ENCODE results near the gene TPST2.

Gene TPST2

GRCh38 chr22:26489447-26490036 is 100.4 kb downstream of the TPST2 start:
- DNase-seq (ENCODE audit: low read depth), result no peak

- no peak for DNase-seq (ENCODE audit: low read depth)
These were observed 101.9 kb downstream of the TPST2 start for GRCh38 chr22:26487996-26488395.

GRCh38 chr22:26486394-26486793 is 103.5 kb downstream of the TPST2 start:
- DNase-seq (ENCODE audit: low read depth), result no peak

GRCh38 chr22:26485806-26486390 is 104.0 kb downstream of the TPST2 start:
- DNase-seq (ENCODE audit: low read depth), result no peak

- no peak for DNase-seq (ENCODE audit: low read depth)
These were observed 104.9 kb downstream of the TPST2 start for GRCh38 chr22:26485013-26485412.

- no peak for DNase-seq (ENCODE audit: low read depth)
These were observed 105.6 kb downstream of the TPST2 start for GRCh38 chr22:26484360-26484706.

GRCh38 chr22:26483439-26484359 is 106.2 kb downstream of the TPST2 start, which contains the start of the genes HPS4 and SRRD:
Gene HPS4 (minus strand): TSS chr22:26483783. CDS start chr22:26481762, 2,021 bp downstream.
Gene SRRD (plus strand): TSS chr22:26483877. CDS start chr22:26483891, 14 bp downstream.
- DNase-seq (ENCODE audit: low read depth), result no peak

GRCh38 chr22:26483043-26483438 is 106.9 kb downstream of the TPST2 start:
- no peak for DNase-seq (ENCODE audit: low read depth)

GRCh38 chr22:26482161-26482560 is 107.8 kb downstream of the TPST2 start:
- no peak for DNase-seq (ENCODE audit: low read depth)

GRCh38 chr22:26481694-26482093 is 108.2 kb downstream of the TPST2 start:
- no peak for DNase-seq (ENCODE audit: low read depth)

GRCh38 chr22:26481112-26481693 is 108.7 kb downstream of the TPST2 start:
- no peak for DNase-seq (ENCODE audit: low read depth)

GRCh38 chr22:26480611-26480932 is 109.4 kb downstream of the TPST2 start:
- DNase-seq (ENCODE audit: low read depth), result no peak

- no peak for DNase-seq (ENCODE audit: low read depth)
These were observed 109.9 kb downstream of the TPST2 start for GRCh38 chr22:26479792-26480610.

GRCh38 chr22:26479043-26479791 is 110.7 kb downstream of the TPST2 start:
- DNase-seq (ENCODE audit: low read depth), result no peak

- DNase-seq (ENCODE audit: low read depth), result no peak
These were observed 112.6 kb downstream of the TPST2 start for GRCh38 chr22:26477341-26477731.

- DNase-seq (ENCODE audit: low read depth), result peak; percentile 77
These were observed 113.1 kb downstream of the TPST2 start for GRCh38 chr22:26476705-26477340.

GRCh38 chr22:26474682-26475081 is 115.2 kb downstream of the TPST2 start:
- DNase-seq (ENCODE audit: low read depth), result no peak
